HL-60 (cell line): Measurements from ENCODE around the gene MAN1C1.

ENCODE experiments used
- GABPA ChIP-seq: IDR thresholded peaks from 2 replicates; pipeline ENCODE4 v1.6.1; 2012; ENCODE audit warnings: low read depth
- TF ChIP-seq, protein P1 (sequence below): IDR thresholded peaks from one replicate; pipeline ENCODE4 v1.5.1; 2011; ENCODE audit warnings: low read length, control low read depth, inconsistent platforms; ENCODE audit not compliant: insufficient read depth

- TF ChIP-seq, protein P1, sequence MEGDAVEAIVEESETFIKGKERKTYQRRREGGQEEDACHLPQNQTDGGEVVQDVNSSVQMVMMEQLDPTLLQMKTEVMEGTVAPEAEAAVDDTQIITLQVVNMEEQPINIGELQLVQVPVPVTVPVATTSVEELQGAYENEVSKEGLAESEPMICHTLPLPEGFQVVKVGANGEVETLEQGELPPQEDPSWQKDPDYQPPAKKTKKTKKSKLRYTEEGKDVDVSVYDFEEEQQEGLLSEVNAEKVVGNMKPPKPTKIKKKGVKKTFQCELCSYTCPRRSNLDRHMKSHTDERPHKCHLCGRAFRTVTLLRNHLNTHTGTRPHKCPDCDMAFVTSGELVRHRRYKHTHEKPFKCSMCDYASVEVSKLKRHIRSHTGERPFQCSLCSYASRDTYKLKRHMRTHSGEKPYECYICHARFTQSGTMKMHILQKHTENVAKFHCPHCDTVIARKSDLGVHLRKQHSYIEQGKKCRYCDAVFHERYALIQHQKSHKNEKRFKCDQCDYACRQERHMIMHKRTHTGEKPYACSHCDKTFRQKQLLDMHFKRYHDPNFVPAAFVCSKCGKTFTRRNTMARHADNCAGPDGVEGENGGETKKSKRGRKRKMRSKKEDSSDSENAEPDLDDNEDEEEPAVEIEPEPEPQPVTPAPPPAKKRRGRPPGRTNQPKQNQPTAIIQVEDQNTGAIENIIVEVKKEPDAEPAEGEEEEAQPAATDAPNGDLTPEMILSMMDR: no peak
- no peak for TF ChIP-seq GABPA
Measured at GRCh38 chr1:25800703-25801377, 184.2 kb downstream of the MAN1C1 start.
